Stomach smooth muscle (tissue), 2 donors: ENCODE results near the gene GPATCH2.
"Not testable (repeated sequence)": the region's sequence is repeated elsewhere in the genome, so short reads cannot be mapped to it uniquely, and the experiment has no call there.

Source experiments
- H3K27ac ChIP-seq: one replicate; pipeline ENCODE4 v1.7.0; 2013; ENCODE audit warnings: mild to moderate bottlenecking, low read length, inconsistent platforms
- H3K27me3 ChIP-seq, 2 donors: one replicate each; pipeline ENCODE4 v1.7.0; 2013; ENCODE audit warnings: low read length in 2 of 2; ENCODE audit not compliant: insufficient read depth in 2 of 2, control insufficient read depth in 1 of 2
- H3K36me3 ChIP-seq, 2 donors: one replicate each; pipeline ENCODE4 v1.7.0; 2013; ENCODE audit warnings: low read length in 2 of 2; ENCODE audit not compliant: control insufficient read depth in 2 of 2, insufficient read depth in 2 of 2
- H3K4me1 ChIP-seq: one replicate; pipeline ENCODE4 v1.7.0; 2013; ENCODE audit warnings: low read length; ENCODE audit not compliant: control insufficient read depth, insufficient read depth
- H3K4me3 ChIP-seq, 2 donors: one replicate each; pipeline ENCODE4 v1.7.0; 2013; ENCODE audit warnings: low read length in 2 of 2
- H3K9ac ChIP-seq, 2 donors: one replicate each; pipeline ENCODE4 v1.7.0; 2013; ENCODE audit warnings: low read length in 2 of 2, mild to moderate bottlenecking in 1 of 2
- H3K9me3 ChIP-seq, 2 donors: one replicate each; pipeline ENCODE4 v1.7.0; 2013; ENCODE audit warnings: low read length in 2 of 2; ENCODE audit not compliant: control insufficient read depth in 2 of 2
- donor health status: healthy.
- donor health status: Pancreatic carcinoma.

The GPATCH2 gene

DNA sequence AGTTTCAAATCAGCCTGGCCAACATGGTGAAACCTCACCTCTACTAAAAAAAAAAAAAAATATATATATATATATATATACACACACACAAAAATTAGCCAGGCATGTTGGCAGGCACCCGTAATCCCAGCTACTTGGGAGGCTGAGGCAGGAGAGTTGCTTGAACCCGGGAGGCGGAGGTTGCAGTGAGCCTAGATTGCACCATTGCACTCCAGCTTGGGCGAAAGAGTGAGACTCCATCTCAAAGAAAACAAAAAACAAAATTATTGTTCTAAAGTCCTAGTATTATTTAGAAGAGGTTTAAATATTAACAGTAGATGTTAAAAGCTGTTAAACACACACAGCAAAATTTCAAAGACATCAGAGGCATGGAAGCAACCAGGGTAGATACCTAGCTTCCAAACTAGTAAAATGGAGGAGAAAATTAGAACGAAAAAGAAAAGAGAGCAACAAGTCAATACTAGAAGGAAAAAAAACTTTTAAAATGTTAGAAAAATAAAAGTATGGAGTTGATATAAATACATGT, 46.5 kb downstream of the GPATCH2 start:
- H3K27ac ChIP-seq, H3K9me3 ChIP-seq, H3K36me3 ChIP-seq, H3K27me3 ChIP-seq, H3K4me1 ChIP-seq, H3K9ac ChIP-seq, H3K4me3 ChIP-seq: not testable (repeated sequence)

- Histone ChIP-seq H3K9ac (no peak overlapping the region), H3K27me3 (no peaks in the 10 kb centered on the region), H3K4me1 (no peaks in the 10 kb centered on the region), H3K9me3 (no peaks in the 10 kb centered on the region), H3K4me3 (no peak overlapping the region), H3K36me3 (peaks cover 0 to 3% of the 10 kb centered on the region in 2 donors), H3K27ac (no peak overlapping the region)
Observed at GRCh38 chr1:217577336-217577735, 53.6 kb downstream of the GPATCH2 start.

GRCh38 chr1:217574265-217574949, 56.5 kb downstream of the GPATCH2 start:
- Histone ChIP-seq H3K9me3 (no peaks in the 10 kb centered on the region), H3K27me3 (no peaks in the 10 kb centered on the region), H3K9ac (no peak overlapping the region), H3K36me3 (no peaks in the 10 kb centered on the region), H3K4me1 (no peaks in the 10 kb centered on the region), H3K4me3 (no peak overlapping the region), H3K27ac (no peak overlapping the region)

- Histone ChIP-seq H3K36me3 (no peaks in the 10 kb centered on the region), H3K9ac (no peak overlapping the region), H3K27ac (no peak overlapping the region), H3K4me3 (no peak overlapping the region), H3K27me3 (no peaks in the 10 kb centered on the region), H3K9me3 (no peaks in the 10 kb centered on the region), H3K4me1 (no peaks in the 10 kb centered on the region)
Observed at GRCh38 chr1:217569021-217569420, 61.9 kb downstream of the GPATCH2 start.

DNA sequence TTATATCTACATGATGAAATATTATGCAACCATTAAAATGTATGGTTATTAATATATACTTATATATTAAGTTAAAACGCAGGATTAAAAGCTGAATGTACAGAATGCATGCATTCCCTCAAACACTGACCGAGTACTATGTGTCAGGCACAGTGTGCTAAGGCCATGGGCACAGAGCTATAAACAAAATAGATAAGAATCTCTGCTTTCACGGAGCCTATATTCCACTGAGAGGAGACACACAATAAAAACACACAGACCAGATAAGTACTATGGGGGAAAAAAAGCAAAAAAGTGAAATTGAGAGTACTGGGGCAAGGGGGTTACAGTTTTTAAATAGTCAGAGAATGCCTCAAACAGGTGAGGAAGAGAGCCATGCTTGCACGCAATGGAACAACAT, 62.7 kb downstream of the GPATCH2 start:
- Histone ChIP-seq H3K9ac (no peak overlapping the region), H3K36me3 (no peaks in the 10 kb centered on the region), H3K4me1 (no peaks in the 10 kb centered on the region), H3K27ac (no peak overlapping the region), H3K4me3 (no peak overlapping the region), H3K27me3 (no peaks in the 10 kb centered on the region), H3K9me3 (no peaks in the 10 kb centered on the region)

DNA sequence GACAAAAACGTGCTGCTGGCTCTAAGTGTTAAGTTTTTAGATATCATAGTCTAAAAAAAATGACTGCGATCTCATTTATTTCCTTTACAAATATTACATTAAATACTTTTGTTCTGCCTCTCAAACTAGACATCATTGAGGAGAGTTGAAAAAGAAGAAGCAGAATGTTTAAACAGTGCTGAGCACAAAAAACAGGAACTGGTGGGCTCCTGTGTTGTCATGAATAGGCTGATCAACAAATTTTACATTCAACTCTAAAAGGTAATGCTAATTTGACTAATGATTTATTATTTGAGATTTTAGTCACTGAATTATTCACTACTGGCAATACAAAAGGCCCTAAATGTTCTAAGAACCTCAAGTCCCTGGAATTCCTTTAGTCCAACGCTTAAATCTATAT, 66.1 kb downstream of the GPATCH2 start:
- no peaks in the 10 kb centered on the region for H3K36me3 ChIP-seq
- no peak overlapping the region for H3K4me3 ChIP-seq
- no peaks in the 10 kb centered on the region for H3K4me1 ChIP-seq
- H3K9me3 ChIP-seq, result no peaks in the 10 kb centered on the region
- H3K27me3 ChIP-seq, result no peaks in the 10 kb centered on the region
- H3K27ac ChIP-seq, result no peak overlapping the region
- no peak overlapping the region for H3K9ac ChIP-seq

GRCh38 chr1:217564207-217564606, 66.7 kb downstream of the GPATCH2 start:
- H3K4me1 ChIP-seq, result no peaks in the 10 kb centered on the region
- no peaks in the 10 kb centered on the region for H3K36me3 ChIP-seq
- no peaks in the 10 kb centered on the region for H3K9me3 ChIP-seq
- H3K4me3 ChIP-seq, result no peak overlapping the region
- no peak overlapping the region for H3K9ac ChIP-seq
- H3K27ac ChIP-seq, result no peak overlapping the region
- H3K27me3 ChIP-seq, result no peaks in the 10 kb centered on the region

DNA sequence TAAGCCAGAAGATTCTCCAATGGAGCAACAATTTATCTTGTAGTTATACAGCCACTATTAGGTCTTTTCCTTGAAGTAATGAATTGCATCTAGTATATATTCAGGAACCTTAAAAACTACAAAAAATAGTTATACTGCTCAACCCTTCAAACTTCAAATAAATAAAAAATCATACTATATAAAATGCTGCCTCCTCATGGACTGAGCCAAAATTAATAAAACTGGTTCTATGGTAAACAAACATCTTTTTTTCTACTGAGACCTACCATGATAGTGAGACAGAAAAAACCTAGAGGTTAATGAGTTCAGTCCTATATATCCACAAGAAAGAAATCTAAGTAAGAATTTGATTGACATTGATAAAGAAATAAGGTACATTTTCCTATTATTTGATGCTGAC, 67.7 kb downstream of the GPATCH2 start:
- Histone ChIP-seq H3K27ac (no peak overlapping the region), H3K4me3 (no peak overlapping the region), H3K9ac (no peak overlapping the region)

GRCh38 chr1:217562229-217562878, 68.5 kb downstream of the GPATCH2 start:
- Histone ChIP-seq H3K27ac (no peak overlapping the region), H3K9ac (no peak overlapping the region), H3K27me3 (no peaks in the 10 kb centered on the region), H3K36me3 (no peaks in the 10 kb centered on the region), H3K4me3 (no peak overlapping the region), H3K4me1 (no peaks in the 10 kb centered on the region), H3K9me3 (no peaks in the 10 kb centered on the region)

More for the DNA sequence above, 67.7 kb downstream of the GPATCH2 start:
- Histone ChIP-seq H3K9me3 (no peaks in the 10 kb centered on the region), H3K4me1 (no peaks in the 10 kb centered on the region), H3K27me3 (no peaks in the 10 kb centered on the region), H3K36me3 (no peaks in the 10 kb centered on the region)

DNA sequence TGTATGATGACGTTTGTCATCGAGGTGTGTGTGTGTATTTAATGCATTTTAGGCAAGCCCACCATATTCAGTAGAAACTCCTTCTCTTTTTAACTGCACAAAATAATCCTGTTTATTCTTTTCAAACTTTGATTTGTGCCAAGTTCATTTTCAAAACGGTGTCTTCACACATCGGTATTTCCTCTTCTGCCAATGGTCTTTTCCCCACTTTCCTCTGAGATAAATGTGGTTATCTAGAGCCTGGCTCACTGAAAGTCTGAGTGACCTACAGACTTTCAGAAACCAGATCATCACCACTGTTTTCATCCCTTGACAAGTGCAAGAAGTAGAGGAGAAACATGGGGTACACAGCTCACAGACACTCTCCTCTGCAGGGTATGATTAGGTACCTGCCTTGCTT, 69.4 kb downstream of the GPATCH2 start:
- Histone ChIP-seq H3K4me1 (no peaks in the 10 kb centered on the region), H3K27me3 (no peaks in the 10 kb centered on the region), H3K27ac (no peak overlapping the region), H3K9ac (no peak overlapping the region), H3K4me3 (no peak overlapping the region), H3K36me3 (no peaks in the 10 kb centered on the region), H3K9me3 (no peaks in the 10 kb centered on the region)

- Histone ChIP-seq H3K4me1 (no peaks in the 10 kb centered on the region), H3K9ac (no peak overlapping the region), H3K27me3 (no peaks in the 10 kb centered on the region), H3K36me3 (no peaks in the 10 kb centered on the region), H3K27ac (no peak overlapping the region), H3K9me3 (no peaks in the 10 kb centered on the region), H3K4me3 (no peak overlapping the region)
Observed at GRCh38 chr1:217554849-217555248, 76.0 kb downstream of the GPATCH2 start.
